K562 (cell line): ENCODE results near the gene RPS19. TPM values are rescaled to one million over a fixed set of nuclear protein-coding genes. Genes with fewer than 3 reads are reported as not detected.

Experiments
- BCL6 ChIP-seq: fragments of 250-450 bp; sonication (Bioruptor Pico); IDR thresholded peaks from 2 replicates; pipeline ENCODE4 v1.4.0; 2020
- BRCA1 ChIP-seq, 2 experiments: fragments of 450-650 bp in 1 of 2; sonication (generic) in 1 of 2; formaldehyde crosslinking in 1 of 2; IDR thresholded peaks; 2 replicates each; pipeline versions ENCODE4 v1.5.0 to v1.6.1; 2017 to 2020; ENCODE audit warnings: mild to moderate bottlenecking in 1 of 2, missing genetic modification reagents in 1 of 2
- CAMTA2 ChIP-seq: fragments of 250-450 bp; sonication (Bioruptor Pico); conservative IDR thresholded peaks from 2 replicates; pipeline ENCODE4 v1.5.1; 2022
- CBFA2T2 ChIP-seq: fragments of 450-650 bp; conservative IDR thresholded peaks from 2 replicates; pipeline ENCODE4 v1.6.1; 2017; ENCODE audit warnings: mild to moderate bottlenecking
- CCNT2 ChIP-seq: IDR thresholded peaks from 2 replicates; pipeline ENCODE4 v1.6.1; 2011; ENCODE audit warnings: borderline replicate concordance, low read depth, mild to moderate bottlenecking, moderate library complexity, mixed read lengths, low read length; ENCODE audit not compliant: insufficient read length; ENCODE audit errors: extremely low read depth
- ELF2 ChIP-seq: fragments of 250-450 bp; sonication (Bioruptor Pico); IDR thresholded peaks from 2 replicates; pipeline ENCODE4 v1.5.0; 2021; ENCODE audit warnings: mild to moderate bottlenecking
- ESRRA ChIP-seq: fragments of 450-650 bp; IDR thresholded peaks from 2 replicates; pipeline ENCODE4 v1.6.1; 2014; ENCODE audit warnings: low read depth, mild to moderate bottlenecking, moderate library complexity, borderline replicate concordance
- FOSL1 ChIP-seq: fragments of 200-800 bp; sonication (Bioruptor generic); conservative IDR thresholded peaks from 2 replicates; pipeline ENCODE4 v1.6.1; 2016; ENCODE audit warnings: missing genetic modification characterization, missing compliant biosample characterization
- FOXP1 ChIP-seq: sonication (generic); formaldehyde crosslinking; IDR thresholded peaks from 2 replicates; pipeline ENCODE4 v1.8.0; 2022; ENCODE audit warnings: mild to moderate bottlenecking, missing genetic modification reagents
- GTF2A2 ChIP-seq: IDR thresholded peaks from 2 replicates; pipeline ENCODE4 v1.6.1; 2016; ENCODE audit warnings: mild to moderate bottlenecking, missing genetic modification characterization, missing compliant biosample characterization
- HIVEP1 ChIP-seq: fragments of 250-450 bp; sonication (Bioruptor Pico); IDR thresholded peaks from 2 replicates; pipeline ENCODE4 v1.4.0; 2020; ENCODE audit warnings: mild to moderate bottlenecking
- MECOM ChIP-seq: fragments of 250-450 bp; sonication (Bioruptor Pico); IDR thresholded peaks from 2 replicates; pipeline ENCODE4 v1.8.0; 2022; ENCODE audit warnings: inconsistent platforms
- MED1 ChIP-seq: sonication (generic); formaldehyde crosslinking; IDR thresholded peaks from 2 replicates; pipeline ENCODE4 v1.8.1; 2023; ENCODE audit warnings: missing genetic modification reagents, borderline replicate concordance
- NFIX ChIP-seq: fragments of 250-450 bp; sonication (Bioruptor Pico); IDR thresholded peaks from 2 replicates; pipeline ENCODE4 v1.4.0; 2020; ENCODE audit warnings: low read depth, mild to moderate bottlenecking, moderate library complexity
- NR4A1 ChIP-seq, 2 experiments: fragments of 250-450 bp in 1 of 2; fragments of 450-650 bp in 1 of 2; sonication (Bioruptor Pico) in 1 of 2; IDR thresholded peaks; 2 replicates each; pipeline versions ENCODE4 v1.4.0 to v1.6.1; 2016 to 2020; ENCODE audit warnings: mild to moderate bottlenecking in 2 of 2, missing compliant biosample characterization in 1 of 2, missing genetic modification characterization in 1 of 2, moderate library complexity in 1 of 2
- PTBP1 ChIP-seq: fragments of 200-400 bp; formaldehyde crosslinking; IDR thresholded peaks from 2 replicates; pipeline ENCODE4 v1.6.1; 2017; ENCODE audit warnings: low read depth, low read length
- RAD51 ChIP-seq: fragments of 450-650 bp; IDR thresholded peaks from 2 replicates; pipeline ENCODE4 v1.7.1; 2016; ENCODE audit warnings: low read depth, mild to moderate bottlenecking, borderline replicate concordance
- RB1 ChIP-seq: fragments of 450-650 bp; IDR thresholded peaks from 2 replicates; pipeline ENCODE4 v1.6.1; 2017; ENCODE audit warnings: low read depth, mild to moderate bottlenecking
- RBM34 ChIP-seq: fragments of 200-400 bp; formaldehyde crosslinking; IDR thresholded peaks from 2 replicates; pipeline ENCODE4 v1.6.1; 2018; ENCODE audit warnings: low read length, borderline replicate concordance; ENCODE audit not compliant: insufficient read depth
- SMARCB1 ChIP-seq: IDR thresholded peaks from 2 replicates; pipeline ENCODE4 v1.6.1; 2011; ENCODE audit warnings: improper control_type of control experiment, low read depth; ENCODE audit not compliant: insufficient read length
- TAF15 ChIP-seq: fragments of 200-400 bp; formaldehyde crosslinking; IDR thresholded peaks from 2 replicates; pipeline ENCODE4 v1.6.1; 2017; ENCODE audit warnings: mild to moderate bottlenecking, low read depth, low read length, moderate library complexity
- ZBED1 ChIP-seq: IDR thresholded peaks from 2 replicates; pipeline ENCODE4 v1.6.1; 2014
- ZNF121 ChIP-seq: sonication (generic); formaldehyde crosslinking; conservative IDR thresholded peaks from 2 replicates; pipeline ENCODE4 v1.8.0; 2022; ENCODE audit warnings: missing genetic modification reagents
- ZNF57 ChIP-seq: fragments of 450-650 bp; formaldehyde crosslinking; IDR thresholded peaks from 2 replicates; pipeline ENCODE4 v1.4.0; 2020; ENCODE audit warnings: mild to moderate bottlenecking, moderate library complexity
- ZSCAN29 ChIP-seq: fragments of 450-650 bp; IDR thresholded peaks from 2 replicates; pipeline ENCODE4 v1.6.1; 2017
- polyA plus RNA-seq, 8 experiments: library from polyadenylated mRNA; depleted of rRNA in 4 of 8; stranded (reverse) in 5 of 8; unstranded in 3 of 8; fragments of >200 nt; fragmentation: Nextera tagmentation in 2 of 8; fragmentation: Illumina TruSeq in 1 of 8; extraction: Ambion mirVana in 2 of 8; extraction: Trizol in 1 of 8; gene quantifications; 2 replicates each; pipeline versions ENCODE4 v1.2.1 to v1.2.3, GENCODE V29; 2011 to 2014; ENCODE audit warnings: inconsistent platforms in 1 of 8, missing spikeins in 1 of 8
- total RNA-seq, 7 experiments: library from RNA; depleted of rRNA in 6 of 7; stranded (reverse); fragments of >200 nt in 6 of 7; fragmentation: Illumina TruSeq in 2 of 7; extraction: Trizol in 2 of 7; gene quantifications; 2 replicates each; pipeline versions ENCODE4 v1.2.1 to v1.2.3, GENCODE V29; 2011 to 2021; ENCODE audit warnings: low replicate concordance in 1 of 7
- TF ChIP-seq, protein P1 (sequence below): fragments of 450-650 bp; conservative IDR thresholded peaks from 2 replicates; pipeline ENCODE4 v1.6.1; 2016; ENCODE audit warnings: missing genetic modification characterization, low read depth, mild to moderate bottlenecking, control low read depth, missing compliant biosample characterization
- TF ChIP-seq, protein P2 (sequence below): sonication (generic); formaldehyde crosslinking; IDR thresholded peaks from 2 replicates; pipeline ENCODE4 v1.8.1; 2023; ENCODE audit warnings: mild to moderate bottlenecking, missing genetic modification reagents

RPS19 gene
- total and polyA plus RNA-seq, 9 of the 15 experiments (the other 6 are each of a cell fraction or from before 2014, with no cell fraction given) = 1,964 to 3,408 (median 2,747) TPM

DNA sequence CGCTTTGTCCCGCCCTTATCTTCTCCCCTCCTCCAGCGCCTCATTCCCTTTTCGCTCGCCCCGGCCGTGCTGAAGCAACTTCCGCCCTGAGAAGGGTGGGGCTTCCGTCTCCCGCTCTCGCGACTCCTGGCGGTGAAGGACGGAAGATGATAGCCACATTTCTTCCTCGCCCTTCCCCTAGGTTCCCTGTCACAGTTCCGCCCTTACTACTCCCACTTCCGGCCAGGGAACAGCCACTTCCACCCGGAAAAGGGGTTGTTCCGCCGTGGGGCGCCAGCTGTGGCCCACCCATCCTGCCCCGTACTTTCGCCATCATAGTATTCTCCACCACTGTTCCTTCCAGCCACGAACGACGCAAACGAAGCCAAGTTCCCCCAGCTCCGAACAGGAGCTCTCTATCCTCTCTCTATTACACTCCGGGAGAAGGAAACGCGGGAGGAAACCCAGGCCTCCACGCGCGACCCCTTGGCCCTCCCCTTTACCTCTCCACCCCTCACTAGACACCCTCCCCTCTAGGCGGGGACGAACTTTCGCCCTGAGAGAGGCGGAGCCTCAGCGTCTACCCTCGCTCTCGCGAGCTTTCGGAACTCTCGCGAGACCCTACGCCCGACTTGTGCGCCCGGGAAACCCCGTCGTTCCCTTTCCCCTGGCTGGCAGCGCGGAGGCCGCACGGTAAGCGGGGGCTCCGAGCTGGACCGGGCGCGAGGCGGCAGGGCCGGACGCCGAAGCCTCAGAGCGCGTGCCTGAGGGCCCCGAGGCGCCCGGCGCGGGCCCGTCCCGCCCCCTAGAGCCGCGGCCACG is at the start of gene RPS19 (continued):
- TF ChIP-seq, protein P1, sequence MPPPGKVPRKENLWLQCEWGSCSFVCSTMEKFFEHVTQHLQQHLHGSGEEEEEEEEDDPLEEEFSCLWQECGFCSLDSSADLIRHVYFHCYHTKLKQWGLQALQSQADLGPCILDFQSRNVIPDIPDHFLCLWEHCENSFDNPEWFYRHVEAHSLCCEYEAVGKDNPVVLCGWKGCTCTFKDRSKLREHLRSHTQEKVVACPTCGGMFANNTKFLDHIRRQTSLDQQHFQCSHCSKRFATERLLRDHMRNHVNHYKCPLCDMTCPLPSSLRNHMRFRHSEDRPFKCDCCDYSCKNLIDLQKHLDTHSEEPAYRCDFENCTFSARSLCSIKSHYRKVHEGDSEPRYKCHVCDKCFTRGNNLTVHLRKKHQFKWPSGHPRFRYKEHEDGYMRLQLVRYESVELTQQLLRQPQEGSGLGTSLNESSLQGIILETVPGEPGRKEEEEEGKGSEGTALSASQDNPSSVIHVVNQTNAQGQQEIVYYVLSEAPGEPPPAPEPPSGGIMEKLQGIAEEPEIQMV (tag) = no peak
- TF ChIP-seq NFIX (CRISPR knock-in tag) (no peak), GTF2A2 (tag) (no peak), BCL6 (CRISPR knock-in tag) (no peak), RBM34 (no peak), TAF15 (no peak), PTBP1 (no peak), ESRRA (peak; percentile 70; the same call in 1 of the 2 replicates), ZNF57 (CRISPR knock-in tag) (no peak), BRCA1 (IDR thresholded peaks at IDR 0.05) (no peak), BRCA1 (CRISPR knock-in tag; IDR thresholded peaks at IDR 0.05) (no peak), HIVEP1 (CRISPR knock-in tag) (no peak; the same call in 1 of the 2 replicates), CBFA2T2 (no peak), SMARCB1 (no peak), ZNF121 (CRISPR knock-in tag) (no peak), MECOM (CRISPR knock-in tag) (no peak), FOSL1 (tag) (no peak; the same call in 1 of the 2 replicates), RAD51 (no peak; the same call in 1 of the 2 replicates), ELF2 (CRISPR knock-in tag) (peak; percentile 100), RB1 (peak; percentile 94), CCNT2 (peak; percentile 43), MED1 (CRISPR knock-in tag) (no peak), ZSCAN29 (no peak), CAMTA2 (CRISPR knock-in tag) (peak; percentile 61; the same call in 1 of the 2 replicates), ZBED1 (peak; percentile 49; the same call in 1 of the 2 replicates), FOXP1 (peak; percentile 75; the same call in 1 of the 2 replicates), NR4A1 (CRISPR knock-in tag; IDR thresholded peaks at IDR 0.05) (0 out of 2 replicates have a peak, but pooled peaks have one; percentile 29), NR4A1 (tag; IDR thresholded peaks at IDR 0.05) (peak; percentile 64; the same call in 1 of the 2 replicates)
- TF ChIP-seq, protein P2, sequence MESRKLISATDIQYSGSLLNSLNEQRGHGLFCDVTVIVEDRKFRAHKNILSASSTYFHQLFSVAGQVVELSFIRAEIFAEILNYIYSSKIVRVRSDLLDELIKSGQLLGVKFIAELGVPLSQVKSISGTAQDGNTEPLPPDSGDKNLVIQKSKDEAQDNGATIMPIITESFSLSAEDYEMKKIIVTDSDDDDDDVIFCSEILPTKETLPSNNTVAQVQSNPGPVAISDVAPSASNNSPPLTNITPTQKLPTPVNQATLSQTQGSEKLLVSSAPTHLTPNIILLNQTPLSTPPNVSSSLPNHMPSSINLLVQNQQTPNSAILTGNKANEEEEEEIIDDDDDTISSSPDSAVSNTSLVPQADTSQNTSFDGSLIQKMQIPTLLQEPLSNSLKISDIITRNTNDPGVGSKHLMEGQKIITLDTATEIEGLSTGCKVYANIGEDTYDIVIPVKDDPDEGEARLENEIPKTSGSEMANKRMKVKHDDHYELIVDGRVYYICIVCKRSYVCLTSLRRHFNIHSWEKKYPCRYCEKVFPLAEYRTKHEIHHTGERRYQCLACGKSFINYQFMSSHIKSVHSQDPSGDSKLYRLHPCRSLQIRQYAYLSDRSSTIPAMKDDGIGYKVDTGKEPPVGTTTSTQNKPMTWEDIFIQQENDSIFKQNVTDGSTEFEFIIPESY (CRISPR knock-in tag) = no peak; the same call in 1 of the 2 replicates
